HAP-1 (cell line): ENCODE results near the gene PDAP1.
"Not testable (repeated sequence)": the region's sequence is repeated elsewhere in the genome, so short reads cannot be mapped to it uniquely, and the experiment has no call there.

ENCODE experiments used
- DNase-seq, 2 experiments: peaks; one replicate each; pipeline ENCODE4 v3.0.0-alpha.2; 2016 to 2020; ENCODE audit warnings: low spot score in 2 of 2
- H3K27me3 ChIP-seq: fragments of 250-450 bp; sonication (Bioruptor Pico); 2 replicates; pipeline ENCODE4 v1.5.1; 2020; ENCODE audit warnings: low read depth, mild to moderate bottlenecking, moderate library complexity
- H3K36me3 ChIP-seq: fragments of 250-450 bp; sonication (Bioruptor Pico); replicated peaks from 2 replicates; pipeline ENCODE4 v1.5.1; 2020; ENCODE audit warnings: mild to moderate bottlenecking
- H3K4me1 ChIP-seq: fragments of 250-450 bp; sonication (Bioruptor Pico); 2 replicates; pipeline ENCODE4 v1.5.1; 2020; ENCODE audit warnings: mild to moderate bottlenecking
- H3K4me3 ChIP-seq: fragments of 250-450 bp; sonication (Bioruptor Pico); 2 replicates; pipeline ENCODE4 v1.5.1; 2020; ENCODE audit warnings: mild to moderate bottlenecking, moderate library complexity
- H3K9me3 ChIP-seq: fragments of 250-450 bp; sonication (Bioruptor Pico); 2 replicates; pipeline ENCODE4 v1.5.1; 2020; ENCODE audit warnings: mild to moderate bottlenecking, moderate library complexity
- in situ Hi-C: fragments of 300-500 bp; cut with MboI; formaldehyde crosslinking; loops from 3 replicates; pipeline ENCODE4 v1.14.3; 2020; ENCODE audit warnings: low sequenced_read_pairs, inconsistent platforms, mixed read lengths

The PDAP1 gene

GRCh38 chr7:99418260-99418659, 9.9 kb upstream of the PDAP1 start:
- H3K4me3 ChIP-seq = no peak overlapping the region
- no peaks in the 10 kb centered on the region for H3K4me1 ChIP-seq
- H3K9me3 ChIP-seq = no peaks in the 10 kb centered on the region
- in situ Hi-C loops = no loop called here
- no peak for DNase-seq
- H3K36me3 ChIP-seq = peaks cover 72% of the 10 kb centered on the region
- no peaks in the 10 kb centered on the region for H3K27me3 ChIP-seq

DNA sequence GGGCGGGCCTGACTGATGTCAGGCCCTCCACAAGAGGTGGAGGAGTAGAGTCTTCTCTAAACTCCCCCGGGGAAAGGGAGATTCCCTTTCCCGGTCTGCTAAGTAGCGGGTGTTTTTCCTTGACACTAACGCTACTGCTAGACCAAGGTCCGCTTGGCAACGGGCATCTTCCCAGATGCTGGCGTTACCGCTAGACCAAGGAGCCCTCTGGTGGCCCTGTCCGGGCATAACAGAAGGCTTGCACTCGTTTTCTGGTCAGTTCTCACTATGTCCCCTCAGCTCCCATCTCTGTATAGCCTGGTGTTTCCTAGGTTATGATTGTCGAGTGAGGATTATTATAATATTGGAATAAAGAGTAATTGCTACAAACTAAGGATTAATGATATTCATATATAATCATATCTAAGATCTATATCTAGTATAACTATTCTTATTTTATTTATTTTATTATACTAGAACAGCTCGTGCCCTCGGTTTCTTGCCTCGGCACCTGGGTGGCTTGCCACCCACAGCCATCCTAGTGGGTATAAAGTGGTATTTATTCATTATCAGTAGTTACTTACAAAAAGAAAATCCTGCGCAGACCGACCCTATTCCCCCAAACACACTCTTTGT, 7.2 kb upstream of the PDAP1 start:
- peak; percentile 31 to 75 for DNase-seq
- peaks cover 85% of the 10 kb centered on the region for H3K36me3 ChIP-seq
- in situ Hi-C loops = not testable (repeated sequence)

GRCh38 chr7:99410635-99411034, 2.2 kb upstream of the PDAP1 start:
- Histone ChIP-seq H3K4me3 (no peak overlapping the region), H3K27me3 (no peaks in the 10 kb centered on the region), H3K9me3 (no peaks in the 10 kb centered on the region), H3K36me3 (peaks cover 47% of the 10 kb centered on the region), H3K4me1 (peaks cover 12% of the 10 kb centered on the region)
- in situ Hi-C loops = no loop called here
- DNase-seq = no peak

More for the DNA sequence above, 7.2 kb upstream of the PDAP1 start:
- H3K4me3 ChIP-seq, H3K9me3 ChIP-seq, H3K4me1 ChIP-seq, H3K27me3 ChIP-seq: not testable (repeated sequence)

- peak overlapping the region; percentile 97 for H3K4me3 ChIP-seq
- H3K36me3 ChIP-seq = peaks cover 40% of the 10 kb centered on the region
- no peaks in the 10 kb centered on the region for H3K27me3 ChIP-seq
- H3K9me3 ChIP-seq = no peaks in the 10 kb centered on the region
- no peak for DNase-seq
- peaks cover 12% of the 10 kb centered on the region for H3K4me1 ChIP-seq
- in situ Hi-C loops = no loop called here
Measured at GRCh38 chr7:99409806-99410205, 1.4 kb upstream of the PDAP1 start.

DNA sequence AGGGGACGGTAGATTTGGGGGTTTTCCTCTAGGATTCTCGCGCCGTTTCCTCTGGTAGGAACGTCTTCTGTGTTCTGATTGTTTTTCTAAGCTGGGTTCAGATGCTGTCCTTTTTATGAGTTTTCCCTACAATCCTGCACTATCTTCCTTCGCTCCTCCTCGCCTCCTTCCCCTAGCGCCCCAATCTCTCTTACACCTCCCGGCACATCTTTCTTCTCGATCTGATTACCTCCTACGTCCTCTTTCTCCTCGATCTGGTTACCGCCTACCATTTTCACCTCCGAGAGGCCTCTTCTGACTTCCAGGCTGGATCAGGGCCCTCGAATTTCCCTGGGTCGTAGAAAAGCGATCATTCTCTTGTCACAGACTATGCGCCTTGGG, 785 bp upstream of the PDAP1 start:
- Histone ChIP-seq H3K27me3 (no peaks in the 10 kb centered on the region), H3K9me3 (no peaks in the 10 kb centered on the region), H3K4me3 (peak overlapping the region; percentile 97), H3K36me3 (peaks cover 40% of the 10 kb centered on the region), H3K4me1 (peaks cover 12% of the 10 kb centered on the region)
- in situ Hi-C loops = no loop called here
- no peak for DNase-seq

GRCh38 chr7:99407872-99408378, 472 bp downstream of the PDAP1 start:
- Histone ChIP-seq H3K36me3 (peaks cover 46% of the 10 kb centered on the region), H3K4me3 (peak overlapping the region; percentile 97), H3K27me3 (no peaks in the 10 kb centered on the region), H3K4me1 (peaks cover 12% of the 10 kb centered on the region), H3K9me3 (no peaks in the 10 kb centered on the region)
- in situ Hi-C loops = no loop called here
- peak; percentile 32 to 42 for DNase-seq

DNA sequence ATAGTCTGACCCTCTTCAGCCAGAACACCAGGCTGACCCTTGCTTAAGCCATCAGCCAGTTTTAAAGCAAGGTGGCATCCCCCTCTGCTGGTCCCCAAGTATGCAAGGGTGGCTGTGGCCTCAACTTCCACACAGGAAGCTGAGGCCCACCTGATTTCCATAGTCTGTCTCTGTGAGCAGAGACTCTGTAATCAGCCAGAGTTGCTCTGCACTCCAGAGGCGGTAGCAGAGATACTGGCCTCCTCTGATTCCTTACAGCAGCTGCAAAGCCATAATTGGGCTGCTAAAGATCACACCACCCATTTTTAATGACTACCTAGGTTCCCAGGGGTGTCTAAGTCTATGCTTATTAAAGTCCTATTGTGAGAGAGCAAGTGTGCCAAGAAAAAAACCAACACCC, 1.8 kb downstream of the PDAP1 start:
- peaks cover 12% of the 10 kb centered on the region for H3K4me1 ChIP-seq
- H3K4me3 ChIP-seq = peak overlapping the region; percentile 97
- no peak for DNase-seq
- H3K9me3 ChIP-seq = no peaks in the 10 kb centered on the region
- in situ Hi-C loops = no loop called here
- H3K36me3 ChIP-seq = peaks cover 47% of the 10 kb centered on the region
- no peaks in the 10 kb centered on the region for H3K27me3 ChIP-seq

DNA sequence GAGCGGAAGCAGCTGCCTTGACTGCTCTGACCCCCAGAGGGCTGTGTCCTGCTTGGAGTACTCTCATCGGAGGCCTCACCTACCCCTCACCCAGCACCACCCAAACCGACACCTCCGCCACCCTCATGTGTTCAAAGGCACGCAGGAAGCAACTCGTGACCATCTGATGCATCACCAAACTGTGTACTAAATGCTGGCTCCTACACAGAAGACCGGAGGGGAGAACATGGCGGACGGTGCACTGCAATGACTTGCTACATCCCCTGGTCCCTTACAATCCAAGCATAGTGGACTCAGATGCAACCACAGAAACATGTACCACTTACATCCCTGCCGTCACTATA, 3.4 kb downstream of the PDAP1 start:
- DNase-seq = no peak
- Histone ChIP-seq H3K27me3 (no peaks in the 10 kb centered on the region), H3K9me3 (no peaks in the 10 kb centered on the region), H3K4me1 (peaks cover 10% of the 10 kb centered on the region), H3K36me3 (peaks cover 49% of the 10 kb centered on the region), H3K4me3 (no peak overlapping the region)
- in situ Hi-C loops = no loop called here

DNA sequence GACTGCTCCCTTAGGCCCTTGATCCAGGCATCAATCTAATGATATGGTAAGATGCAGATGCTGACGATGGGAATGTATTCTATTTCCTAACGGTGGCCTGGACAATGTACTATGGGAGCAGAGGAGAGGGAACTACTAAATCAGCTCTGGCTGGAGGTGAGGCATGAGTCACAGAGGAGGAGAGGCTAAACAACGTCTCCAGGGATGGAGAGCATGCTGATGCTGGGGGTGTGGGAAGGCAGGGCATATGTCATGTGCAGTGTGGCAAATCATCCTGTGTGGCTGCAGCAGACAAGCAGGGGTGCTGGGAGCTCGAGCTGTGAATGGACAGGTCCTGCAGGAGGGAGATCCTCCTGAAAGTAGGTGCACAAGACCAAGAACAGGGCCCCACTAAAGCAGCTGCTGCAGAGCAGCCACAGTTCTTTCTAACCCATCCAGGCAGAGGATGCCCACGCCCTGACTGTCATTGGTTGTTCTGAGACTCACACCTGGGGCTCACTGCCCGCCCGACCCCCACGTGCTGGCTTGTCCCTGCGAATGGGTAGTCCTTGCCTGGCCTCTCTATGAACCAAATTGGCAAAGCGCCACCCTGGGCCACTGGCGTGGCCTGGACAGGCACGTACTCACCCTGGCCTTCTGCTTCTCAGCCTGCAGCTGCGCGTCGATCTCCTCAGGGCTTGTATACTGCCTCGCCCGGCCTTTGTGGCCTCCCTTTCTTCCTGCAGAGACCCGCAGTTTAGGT, 4.0 kb downstream of the PDAP1 start:
- Histone ChIP-seq H3K9me3 (no peaks in the 10 kb centered on the region), H3K27me3 (no peaks in the 10 kb centered on the region), H3K4me3 (no peak overlapping the region), H3K36me3 (peaks cover 52% of the 10 kb centered on the region), H3K4me1 (peaks cover 7% of the 10 kb centered on the region)
- in situ Hi-C loops = no loop called here
- no peak for DNase-seq

GRCh38 chr7:99403764-99404163, 4.6 kb downstream of the PDAP1 start:
- Histone ChIP-seq H3K36me3 (peaks cover 59% of the 10 kb centered on the region), H3K27me3 (no peaks in the 10 kb centered on the region), H3K9me3 (no peaks in the 10 kb centered on the region), H3K4me3 (no peak overlapping the region), H3K4me1 (peaks cover 7% of the 10 kb centered on the region)
- in situ Hi-C loops = no loop called here
- no peak for DNase-seq

- Histone ChIP-seq H3K27me3 (no peaks in the 10 kb centered on the region), H3K4me1 (peaks cover 7% of the 10 kb centered on the region), H3K4me3 (no peak overlapping the region), H3K9me3 (no peaks in the 10 kb centered on the region), H3K36me3 (peaks cover 66% of the 10 kb centered on the region)
- in situ Hi-C loops = no loop called here
- DNase-seq = no peak
Measured at GRCh38 chr7:99402854-99403253, 5.5 kb downstream of the PDAP1 start.

GRCh38 chr7:99399597-99399996, 8.8 kb downstream of the PDAP1 start:
- DNase-seq = no peak
- in situ Hi-C loops = no loop called here
- H3K36me3 ChIP-seq = peaks cover 92% of the 10 kb centered on the region
- H3K4me1 ChIP-seq = no peaks in the 10 kb centered on the region
- no peaks in the 10 kb centered on the region for H3K9me3 ChIP-seq
- no peaks in the 10 kb centered on the region for H3K27me3 ChIP-seq
- H3K4me3 ChIP-seq = no peak overlapping the region

GRCh38 chr7:99398891-99399445, 9.4 kb downstream of the PDAP1 start:
- Histone ChIP-seq H3K27me3 (no peaks in the 10 kb centered on the region), H3K4me1 (no peaks in the 10 kb centered on the region), H3K9me3 (no peaks in the 10 kb centered on the region), H3K36me3 (peaks cover 88% of the 10 kb centered on the region), H3K4me3 (no peak overlapping the region)
- in situ Hi-C loops = no loop called here
- DNase-seq = no peak

- in situ Hi-C loops = no loop called here
- Histone ChIP-seq H3K4me1 (no peaks in the 10 kb centered on the region), H3K36me3 (peaks cover 90% of the 10 kb centered on the region), H3K4me3 (no peak overlapping the region), H3K9me3 (no peaks in the 10 kb centered on the region), H3K27me3 (no peaks in the 10 kb centered on the region)
- no peak for DNase-seq
Measured at GRCh38 chr7:99397297-99397983, 11.0 kb downstream of the PDAP1 start.
